ENCODE results near the gene CPVL.

The CPVL gene

GRCh38 chr7:29156907-29157452, 10.6 kb upstream of the CPVL start:
- no peak for DNase-seq (ENCODE audit: extremely low read depth in 1 of 2, low read depth in 1 of 2)

GRCh38 chr7:29154076-29154475, 7.7 kb upstream of the CPVL start:
- DNase-seq (ENCODE audit: extremely low read depth in 1 of 2, low read depth in 1 of 2): no peak

DNA sequence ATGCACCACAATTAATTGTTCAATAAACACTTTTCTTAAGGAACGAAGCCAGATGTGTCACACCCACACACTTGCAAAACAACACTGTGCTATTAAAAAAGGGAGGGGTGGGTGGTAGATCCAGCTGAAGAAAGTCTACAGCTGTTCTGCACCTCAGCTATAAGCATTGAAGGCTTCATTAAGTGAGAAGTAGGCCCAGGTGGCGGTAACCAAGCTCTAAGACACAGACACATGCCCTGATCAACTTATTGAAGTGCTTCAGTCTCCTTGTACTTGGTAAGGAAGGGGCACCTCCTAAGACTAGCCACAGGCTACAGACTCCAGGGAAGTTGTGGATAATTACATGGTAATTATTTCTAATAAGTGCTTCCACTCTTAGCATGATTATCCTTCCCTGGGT, 4.5 kb upstream of the CPVL start:
- DNase-seq (ENCODE audit: extremely low read depth in 1 of 2, low read depth in 1 of 2): no peak

GRCh38 chr7:29149036-29149435, 2.7 kb upstream of the CPVL start:
- DNase-seq (ENCODE audit: extremely low read depth in 1 of 2, low read depth in 1 of 2): no peak

DNA sequence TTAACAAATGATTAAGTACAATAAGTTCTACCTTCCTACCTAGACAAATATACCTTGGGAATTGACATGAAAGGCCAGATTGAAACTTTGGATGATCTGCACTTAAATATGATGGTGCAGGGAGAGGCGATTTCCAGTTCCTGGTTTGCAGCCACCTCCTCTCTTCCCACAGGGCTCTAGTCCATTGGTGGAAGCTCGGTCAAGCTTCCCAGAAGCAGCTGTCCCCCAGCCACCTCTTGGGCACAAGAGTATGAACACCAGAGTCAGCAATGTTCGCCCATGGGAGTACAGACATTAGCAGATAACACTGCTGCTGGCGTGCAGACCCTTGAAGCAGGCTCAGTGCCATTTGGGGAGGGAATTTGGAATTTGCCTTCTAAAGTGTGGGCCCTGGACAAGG, 1.5 kb upstream of the CPVL start:
- DNase-seq (ENCODE audit: extremely low read depth in 1 of 2, low read depth in 1 of 2): no peak

DNA sequence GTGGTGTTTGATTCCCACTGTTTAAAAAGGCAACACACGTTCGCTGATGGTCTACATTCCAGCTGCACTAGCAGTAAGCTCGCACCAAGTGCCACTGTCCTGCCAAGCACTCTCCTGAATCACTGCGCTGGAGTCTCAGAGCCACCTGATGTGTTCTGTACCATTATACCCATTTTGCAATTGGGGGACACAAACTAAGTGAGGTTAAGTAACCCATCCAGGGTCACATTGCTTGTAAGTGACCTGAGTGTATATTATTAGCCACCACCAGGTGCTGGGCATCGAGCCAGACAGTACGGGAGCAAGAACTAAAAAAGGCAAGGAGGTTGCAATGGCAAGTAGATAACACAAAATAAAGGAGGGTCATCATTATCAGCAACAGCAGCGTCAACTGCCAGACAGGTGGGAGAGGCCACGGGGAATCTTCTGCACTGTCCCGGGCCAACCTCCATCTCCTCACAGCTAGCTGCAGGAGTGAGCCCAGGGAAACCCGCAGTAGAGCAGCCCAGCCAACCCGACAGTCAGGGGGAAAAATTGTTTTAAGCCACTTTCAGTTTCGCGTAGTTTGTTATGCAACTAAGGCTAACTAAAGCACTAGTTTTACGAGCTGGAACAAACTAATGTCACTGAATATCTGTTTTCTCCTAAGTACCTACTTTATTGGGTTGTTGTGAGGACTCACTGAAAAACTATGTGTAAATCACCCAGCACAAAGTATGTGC, 712 bp upstream of the CPVL start:
- DNase-seq (ENCODE audit: extremely low read depth in 1 of 2, low read depth in 1 of 2): no peak

- DNase-seq (ENCODE audit: extremely low read depth in 1 of 2, low read depth in 1 of 2): no peak
Observed at GRCh38 chr7:29145553-29146056, 732 bp downstream of the CPVL start.

DNA sequence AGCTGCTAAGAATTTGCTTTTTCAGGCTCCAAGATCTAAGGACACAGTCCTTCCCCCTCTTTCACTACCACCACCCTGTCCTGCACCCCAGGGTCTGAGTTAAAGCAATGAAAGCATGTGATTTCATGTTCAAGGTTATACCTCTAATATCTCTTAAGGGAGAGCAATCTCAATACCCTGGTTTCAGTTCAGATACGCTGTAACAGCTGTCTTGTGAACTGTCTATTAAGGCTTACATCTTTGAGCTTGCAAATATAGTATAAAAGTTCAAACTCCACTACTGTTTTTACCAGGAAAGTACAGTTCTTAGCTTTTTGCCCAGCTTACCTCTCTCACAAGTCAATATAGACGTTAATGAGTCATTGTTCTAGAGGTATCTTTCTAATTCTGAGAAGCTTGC, 2.6 kb downstream of the CPVL start:
- no peak for DNase-seq (ENCODE audit: extremely low read depth in 1 of 2, low read depth in 1 of 2)

DNA sequence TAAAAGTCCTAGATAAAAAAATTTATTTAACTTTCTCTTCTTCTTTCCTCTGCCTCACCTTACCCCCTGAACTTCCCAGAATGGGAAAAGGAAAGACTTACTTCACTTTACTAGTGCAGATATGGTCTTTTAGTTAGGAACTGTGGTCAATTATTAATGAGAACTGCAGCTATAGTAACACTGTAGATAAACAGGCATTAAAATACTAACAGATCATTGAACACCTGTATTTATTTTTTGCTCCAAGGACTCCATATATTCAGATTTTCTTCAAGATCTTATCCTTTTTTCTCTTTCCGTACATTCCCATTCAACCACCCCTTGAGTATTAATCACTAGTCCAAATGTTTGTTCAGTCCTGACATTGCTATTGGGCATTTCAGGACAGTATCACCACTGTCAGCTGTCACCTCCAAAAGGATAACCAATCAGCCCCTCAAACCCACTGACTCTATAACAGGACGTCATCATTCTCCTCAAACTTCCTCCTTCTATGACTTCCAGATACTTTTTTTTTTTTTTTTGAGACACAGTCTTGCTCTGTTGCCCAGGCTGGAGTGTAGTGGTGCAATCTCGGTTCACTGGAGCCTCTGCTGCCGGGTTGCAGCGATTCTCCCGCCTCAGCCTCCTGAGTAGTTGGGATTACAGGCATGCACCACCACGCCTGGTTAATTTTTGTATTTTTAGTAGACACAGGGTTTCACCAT, 4.2 kb downstream of the CPVL start:
- no peak for DNase-seq (ENCODE audit: extremely low read depth in 1 of 2, low read depth in 1 of 2)

- DNase-seq (ENCODE audit: extremely low read depth in 1 of 2, low read depth in 1 of 2): no peak
Observed at GRCh38 chr7:29140873-29141468, 5.4 kb downstream of the CPVL start.

DNA sequence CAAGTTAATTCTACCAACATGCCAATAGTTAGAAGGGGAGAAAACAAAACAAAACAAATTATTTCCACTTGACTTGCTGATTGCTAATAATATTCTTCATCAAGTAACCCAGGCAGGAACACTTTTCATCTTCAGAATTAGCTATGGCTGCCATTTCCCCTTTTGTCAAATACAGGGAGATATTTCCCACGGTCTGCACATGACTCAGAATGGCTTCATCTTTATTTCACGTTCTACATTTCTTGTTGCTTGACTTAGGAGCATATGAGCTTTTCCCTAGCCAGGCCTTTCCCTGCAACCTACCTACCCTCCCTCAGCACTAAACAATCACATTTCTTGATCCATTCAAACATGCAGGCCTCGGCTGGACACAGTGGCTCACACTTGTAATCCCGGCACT, 6.5 kb downstream of the CPVL start:
- DNase-seq (ENCODE audit: extremely low read depth in 1 of 2, low read depth in 1 of 2): no peak

DNA sequence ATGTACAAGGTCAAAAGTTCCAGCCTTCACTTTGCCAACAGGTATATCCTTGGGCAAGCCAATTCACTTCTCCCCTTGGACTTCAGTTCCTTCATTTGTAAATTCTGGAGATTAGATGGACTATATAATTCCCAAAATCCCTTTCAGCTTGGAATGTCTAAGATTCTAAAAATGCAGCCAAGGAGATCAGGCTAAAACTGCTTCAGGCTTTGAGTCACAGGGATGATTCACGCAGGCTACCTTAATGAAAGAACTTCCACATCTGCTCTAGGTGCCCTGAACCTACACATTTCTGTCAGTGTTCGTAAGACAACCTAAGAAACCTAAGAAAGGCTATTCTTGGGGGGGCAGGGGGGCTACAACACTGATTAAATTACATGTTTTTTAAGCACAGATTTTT, 7.1 kb downstream of the CPVL start:
- no peak for DNase-seq (ENCODE audit: extremely low read depth in 1 of 2, low read depth in 1 of 2)

DNA sequence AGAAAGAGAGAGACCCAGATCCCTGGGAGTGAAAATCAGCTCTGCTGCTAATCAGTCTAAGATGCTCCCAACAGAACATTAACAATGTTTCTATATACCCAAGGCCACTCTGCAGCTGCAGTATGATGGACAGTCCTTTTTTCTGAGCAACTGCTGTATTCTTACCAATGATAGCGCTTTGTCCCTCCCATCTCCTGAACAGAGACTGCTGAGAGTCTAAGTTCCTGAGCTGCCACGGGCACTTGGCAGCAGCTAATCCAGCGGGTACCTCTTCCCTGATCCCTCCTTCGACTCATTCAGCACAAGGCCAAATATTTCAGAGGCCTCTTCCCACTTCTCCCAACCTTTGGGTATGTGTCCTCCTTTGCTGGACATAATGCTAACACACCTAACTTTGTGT, 7.7 kb downstream of the CPVL start:
- no peak for DNase-seq (ENCODE audit: extremely low read depth in 1 of 2, low read depth in 1 of 2)

GRCh38 chr7:29135846-29136245, 10.5 kb downstream of the CPVL start:
- no peak for DNase-seq (ENCODE audit: extremely low read depth in 1 of 2, low read depth in 1 of 2)

DNA sequence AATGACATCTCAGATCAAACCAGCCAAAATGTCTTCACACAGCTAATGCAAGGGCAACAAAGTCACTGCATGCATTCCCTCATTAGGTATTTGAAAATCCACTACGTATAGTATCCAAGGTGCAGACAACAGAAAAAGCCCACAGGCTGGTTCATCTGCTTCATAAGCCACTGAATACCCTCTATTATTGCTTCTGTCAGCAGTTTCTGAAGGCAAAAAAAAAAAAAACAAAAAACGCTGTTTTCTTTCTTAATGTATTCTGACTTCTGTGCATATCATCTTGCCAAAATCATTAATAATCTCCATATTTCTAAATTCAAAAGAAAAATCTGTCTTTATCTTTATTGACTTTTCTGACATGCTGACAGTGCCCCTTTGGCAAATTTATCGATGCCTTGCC, 13.4 kb downstream of the CPVL start:
- no peak for DNase-seq (ENCODE audit: extremely low read depth in 1 of 2, low read depth in 1 of 2)

DNA sequence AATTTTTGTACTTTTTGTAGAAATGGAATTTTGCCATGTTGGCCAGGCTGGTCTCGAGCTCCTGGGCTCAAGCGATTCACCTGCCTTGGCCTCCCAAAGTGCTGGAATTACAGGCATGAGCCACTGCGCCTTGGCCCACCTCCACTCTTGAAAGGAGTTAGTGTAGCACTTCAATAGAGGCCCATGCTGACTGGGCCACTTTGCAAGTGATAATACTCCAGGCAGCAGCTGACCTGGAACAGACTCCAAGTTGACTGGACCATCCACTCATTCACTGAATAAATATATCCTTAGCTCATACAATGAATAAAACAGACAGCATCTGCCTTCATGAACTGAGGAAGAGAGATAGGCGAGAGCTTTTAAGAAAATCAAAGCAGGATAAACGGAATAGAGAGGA, 14.7 kb downstream of the CPVL start:
- no peak for DNase-seq (ENCODE audit: extremely low read depth in 1 of 2, low read depth in 1 of 2)

- DNase-seq (ENCODE audit: extremely low read depth in 1 of 2, low read depth in 1 of 2): no peak
Observed at GRCh38 chr7:29130096-29130495, 16.2 kb downstream of the CPVL start.

GRCh38 chr7:29127527-29127926, 18.8 kb downstream of the CPVL start:
- no peak for DNase-seq (ENCODE audit: extremely low read depth in 1 of 2, low read depth in 1 of 2)

DNA sequence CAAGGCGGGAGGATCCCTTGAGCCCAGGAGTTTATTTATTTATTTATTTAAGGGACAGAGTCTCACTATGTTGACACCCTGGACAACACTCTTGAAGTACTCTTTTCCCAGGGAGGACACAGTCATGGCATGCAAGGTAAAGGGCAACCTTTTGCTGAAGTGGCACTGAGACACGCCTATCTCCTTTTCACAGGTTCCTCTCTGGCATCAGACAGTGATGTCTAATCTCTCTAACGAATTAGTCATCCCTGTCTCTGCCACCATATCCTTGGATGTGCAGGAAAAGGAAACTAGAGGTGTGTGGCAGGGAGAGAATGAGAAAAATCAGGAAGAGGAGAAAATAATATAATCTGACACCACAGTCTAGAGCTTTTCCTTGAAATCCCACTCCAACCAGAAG, 19.5 kb downstream of the CPVL start:
- DNase-seq (ENCODE audit: extremely low read depth in 1 of 2, low read depth in 1 of 2): no peak

DNA sequence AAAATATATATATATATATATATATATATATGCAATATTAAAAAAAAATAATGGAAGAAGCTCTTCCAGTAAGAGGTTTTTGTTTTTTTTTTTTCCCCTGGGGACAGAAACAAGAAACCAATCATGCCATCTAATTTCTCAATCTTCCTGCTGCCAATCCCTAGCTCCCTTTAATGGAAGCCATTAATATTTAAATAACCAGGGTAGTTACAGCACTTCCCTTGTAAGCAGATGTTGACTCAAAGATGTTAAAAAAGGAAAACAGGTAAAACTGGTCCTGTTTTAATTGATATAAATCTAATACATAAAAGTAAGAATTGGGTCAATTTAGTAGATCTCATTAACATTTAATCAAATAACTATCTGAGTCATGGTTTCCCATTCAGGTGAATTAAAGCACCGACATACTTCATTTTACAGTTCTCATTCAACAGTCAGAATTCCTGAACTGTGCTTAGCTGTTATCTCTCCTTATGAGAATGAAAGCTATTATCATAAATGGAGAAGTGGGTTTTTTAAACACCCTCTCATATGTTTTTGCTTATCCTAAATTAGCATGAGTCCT, 22.6 kb downstream of the CPVL start:
- no peak for DNase-seq (ENCODE audit: extremely low read depth in 1 of 2, low read depth in 1 of 2)

GRCh38 chr7:29122759-29123158, 23.6 kb downstream of the CPVL start:
- DNase-seq (ENCODE audit: extremely low read depth in 1 of 2, low read depth in 1 of 2): no peak

DNA sequence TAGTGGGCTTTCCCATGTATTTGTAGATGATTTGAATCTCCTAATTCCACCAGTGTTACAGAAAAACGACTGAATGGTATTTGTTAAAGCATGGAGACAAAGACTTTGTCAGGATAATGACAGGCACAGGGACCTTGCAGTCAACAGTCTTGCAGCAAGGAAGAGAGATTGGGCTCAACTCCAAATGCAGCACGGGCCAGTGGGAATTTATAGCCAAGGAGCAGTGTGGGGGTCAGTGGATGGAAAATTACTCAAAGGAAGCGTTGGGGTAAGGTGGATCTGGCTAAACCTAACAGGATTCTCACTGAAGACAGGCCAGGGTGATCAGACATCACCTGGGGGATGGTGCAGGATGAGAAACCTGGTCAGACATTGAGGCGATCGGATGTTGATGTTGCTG, 24.3 kb downstream of the CPVL start:
- DNase-seq (ENCODE audit: extremely low read depth in 1 of 2, low read depth in 1 of 2): no peak
